BLaER1 treated with 17β-estradiol and CSF1 and Interleukin-3, amounts not matched to agents 10 nM and 100 nM (cell line): ENCODE measurements around the gene CHRD.

ENCODE experiments used
- H3K27ac ChIP-seq, 11 experiments: shearing (Covaris generic); formaldehyde crosslinking; 2 replicates each; pipeline ENCODE4 v1.8.1; 2022
- H3K27me3 ChIP-seq, 11 experiments: shearing (Covaris generic); formaldehyde crosslinking; 2 replicates each; pipeline ENCODE4 v1.8.1; 2022
- H3K36me3 ChIP-seq, 11 experiments: shearing (Covaris generic); formaldehyde crosslinking; 2 replicates each; pipeline ENCODE4 v1.8.1; 2022
- H3K4me1 ChIP-seq, 10 experiments: shearing (Covaris generic); formaldehyde crosslinking; 2 replicates each; pipeline ENCODE4 v1.8.1; 2022
- H3K4me2 ChIP-seq, 11 experiments: shearing (Covaris generic); formaldehyde crosslinking; 2 replicates each; pipeline ENCODE4 v1.8.1; 2022
- H3K4me3 ChIP-seq, 10 experiments: shearing (Covaris generic); formaldehyde crosslinking; 2 replicates each; pipeline ENCODE4 v1.8.1; 2022
- H3K9ac ChIP-seq, 11 experiments: shearing (Covaris generic); formaldehyde crosslinking; 2 replicates each; pipeline ENCODE4 v1.8.1; 2022
- H3K9me3 ChIP-seq, 11 experiments: shearing (Covaris generic); formaldehyde crosslinking; replicated peaks in 1 of 11; 2 replicates each; pipeline ENCODE4 v1.8.1; 2022
- H4K20me1 ChIP-seq, 11 experiments: shearing (Covaris generic); formaldehyde crosslinking; 2 replicates each; pipeline ENCODE4 v1.8.1; 2022
- Cebpa-rat ChIP-seq, 11 experiments: shearing (Covaris generic); IDR thresholded peaks; 2 replicates each; pipeline ENCODE4 v1.8.1; 2022

CHRD gene

GRCh38 chr3:184380185-184380626 lies 352 bp downstream of the CHRD start:
- Histone ChIP-seq H3K4me1 (peaks cover 5 to 25% (median 17%) of the 10 kb centered on the region in 10 experiments; a peak in 16 of 20 replicates), H3K27me3 (peaks cover 60 to 88% (median 79%) of the 10 kb centered on the region in 11 experiments), H3K4me2 (peak overlapping the region; percentile 75 to 89 (median 81)), H3K9ac (peak overlapping the region in 8 of 11 experiments; percentile 10 to 59 (median 40); a peak in 10 of 22 replicates), H4K20me1 (peaks cover 0 to 51% (median 17%) of the 10 kb centered on the region in 11 experiments; a peak in 14 of 22 replicates), H3K4me3 (peak overlapping the region; percentile 44 to 68 (median 56)), H3K27ac (no peak overlapping the region), H3K36me3 (no peaks in the 10 kb centered on the region), H3K9me3 (no peaks in the 10 kb centered on the region)
- no peak for TF ChIP-seq Cebpa-rat (IDR thresholded peaks at IDR 0.05)

GRCh38 chr3:184380627-184381260 lies 890 bp downstream of the CHRD start:
- Histone ChIP-seq H3K27ac (no peak overlapping the region), H3K4me2 (peak overlapping the region; percentile 75 to 89 (median 81)), H3K4me1 (peaks cover 5 to 25% (median 17%) of the 10 kb centered on the region in 10 experiments; a peak in 16 of 20 replicates), H3K4me3 (peak overlapping the region; percentile 44 to 68 (median 56)), H3K9me3 (no peaks in the 10 kb centered on the region), H4K20me1 (peaks cover 0 to 51% (median 17%) of the 10 kb centered on the region in 11 experiments; a peak in 14 of 22 replicates), H3K9ac (peak overlapping the region in 8 of 11 experiments; percentile 10 to 59 (median 40); a peak in 8 of 22 replicates), H3K36me3 (no peaks in the 10 kb centered on the region), H3K27me3 (peaks cover 60 to 87% (median 79%) of the 10 kb centered on the region in 11 experiments)
- TF ChIP-seq Cebpa-rat (IDR thresholded peaks at IDR 0.05): no peak

GRCh38 chr3:184381261-184382224 lies 1.7 kb downstream of the CHRD start:
- TF ChIP-seq Cebpa-rat (IDR thresholded peaks at IDR 0.05): no peak
- peaks cover 5 to 25% (median 17%) of the 10 kb centered on the region in 10 experiments; a peak in 16 of 20 replicates for H3K4me1 ChIP-seq
- no peaks in the 10 kb centered on the region for H3K36me3 ChIP-seq
- peak overlapping the region; percentile 28 to 89 (median 80); a peak in 18 of 22 replicates for H3K4me2 ChIP-seq
- H3K9me3 ChIP-seq: no peaks in the 10 kb centered on the region
- H4K20me1 ChIP-seq: peaks cover 0 to 55% (median 17%) of the 10 kb centered on the region in 11 experiments; a peak in 14 of 22 replicates
- H3K9ac ChIP-seq: peak overlapping the region in 1 of 11 experiments; percentile 11; a peak in 1 of 22 replicates
- H3K27ac ChIP-seq: 0 out of 22 replicates have a peak overlapping the region, but pooled peaks of 1 of the 11 experiments have one; percentile 6
- peaks cover 60 to 83% (median 76%) of the 10 kb centered on the region in 11 experiments for H3K27me3 ChIP-seq
- H3K4me3 ChIP-seq: peak overlapping the region in 8 of 10 experiments; percentile 0 to 68 (median 54); a peak in 10 of 20 replicates

- H3K27me3 ChIP-seq: peaks cover 56 to 77% (median 69%) of the 10 kb centered on the region in 11 experiments
- H3K9ac ChIP-seq: no peak overlapping the region
- H3K36me3 ChIP-seq: no peaks in the 10 kb centered on the region
- peaks cover 0 to 56% (median 17%) of the 10 kb centered on the region in 11 experiments; a peak in 14 of 22 replicates for H4K20me1 ChIP-seq
- no peak overlapping the region for H3K4me3 ChIP-seq
- H3K27ac ChIP-seq: no peak overlapping the region
- no peak overlapping the region for H3K4me2 ChIP-seq
- H3K9me3 ChIP-seq: no peaks in the 10 kb centered on the region
- TF ChIP-seq Cebpa-rat (IDR thresholded peaks at IDR 0.05): no peak
- H3K4me1 ChIP-seq: peaks cover 5 to 21% (median 17%) of the 10 kb centered on the region in 10 experiments; a peak in 16 of 20 replicates
These were observed 2.6 kb downstream of the CHRD start for GRCh38 chr3:184382326-184383032.

GRCh38 chr3:184383033-184383740 lies 3.3 kb downstream of the CHRD start:
- peaks cover 49 to 70% (median 62%) of the 10 kb centered on the region in 11 experiments for H3K27me3 ChIP-seq
- H3K4me3 ChIP-seq: no peak overlapping the region
- H3K9ac ChIP-seq: no peak overlapping the region
- no peak overlapping the region for H3K4me2 ChIP-seq
- peaks cover 5 to 18% (median 14%) of the 10 kb centered on the region in 10 experiments; a peak in 16 of 20 replicates for H3K4me1 ChIP-seq
- H4K20me1 ChIP-seq: peaks cover 0 to 49% (median 17%) of the 10 kb centered on the region in 11 experiments; a peak in 14 of 22 replicates
- no peak overlapping the region for H3K27ac ChIP-seq
- no peaks in the 10 kb centered on the region for H3K36me3 ChIP-seq
- no peaks in the 10 kb centered on the region for H3K9me3 ChIP-seq
- no peak for TF ChIP-seq Cebpa-rat (IDR thresholded peaks at IDR 0.05)

- H3K4me1 ChIP-seq: peaks cover 5 to 18% (median 14%) of the 10 kb centered on the region in 10 experiments; a peak in 15 of 20 replicates
- no peaks in the 10 kb centered on the region for H3K9me3 ChIP-seq
- no peak overlapping the region for H3K9ac ChIP-seq
- H3K36me3 ChIP-seq: no peaks in the 10 kb centered on the region
- H3K4me3 ChIP-seq: no peak overlapping the region
- no peak for TF ChIP-seq Cebpa-rat (IDR thresholded peaks at IDR 0.05)
- no peak overlapping the region for H3K4me2 ChIP-seq
- H3K27me3 ChIP-seq: peaks cover 38 to 58% (median 51%) of the 10 kb centered on the region in 11 experiments
- peaks cover 0 to 40% (median 16%) of the 10 kb centered on the region in 11 experiments; a peak in 14 of 22 replicates for H4K20me1 ChIP-seq
- no peak overlapping the region for H3K27ac ChIP-seq
These were observed 4.5 kb downstream of the CHRD start for GRCh38 chr3:184384342-184384741.

- no peak for TF ChIP-seq Cebpa-rat (IDR thresholded peaks at IDR 0.05)
- Histone ChIP-seq H3K36me3 (no peaks in the 10 kb centered on the region), H4K20me1 (peaks cover 0 to 38% (median 16%) of the 10 kb centered on the region in 11 experiments; a peak in 14 of 22 replicates), H3K4me2 (no peak overlapping the region), H3K4me3 (no peak overlapping the region), H3K27ac (no peak overlapping the region), H3K4me1 (peaks cover 5 to 18% (median 14%) of the 10 kb centered on the region in 10 experiments; a peak in 15 of 20 replicates), H3K9me3 (no peaks in the 10 kb centered on the region), H3K27me3 (peaks cover 35 to 52% (median 47%) of the 10 kb centered on the region in 11 experiments), H3K9ac (no peak overlapping the region)
These were observed 5.1 kb downstream of the CHRD start for GRCh38 chr3:184384856-184385422.
